H9 (cell line): ENCODE data around the gene ARHGAP40. TPM values are rescaled to one million over a fixed set of nuclear protein-coding genes. Genes with fewer than 3 reads are reported as not detected.

Experiments used
- DNase-seq: peaks from one replicate; pipeline ENCODE4 v3.0.0-alpha.2; 2017
- H2AFZ ChIP-seq: one replicate; pipeline ENCODE4 v1.6.1; 2013; ENCODE audit warnings: mild to moderate bottlenecking, low read length, control low read depth, moderate library complexity
- H2AK5ac ChIP-seq: 2 replicates; pipeline ENCODE4 v1.6.1; 2013; ENCODE audit warnings: low read length, control low read depth, mixed read lengths; ENCODE audit not compliant: insufficient read length
- H2BK120ac ChIP-seq: one replicate; pipeline ENCODE4 v1.6.1; 2013; ENCODE audit warnings: low read depth, mild to moderate bottlenecking, low read length, control low read depth, inconsistent platforms; ENCODE audit not compliant: poor library complexity, severe bottlenecking
- H2BK12ac ChIP-seq: 2 replicates; pipeline ENCODE4 v1.6.1; 2013; ENCODE audit warnings: low read length, control low read depth, mixed read lengths, low read depth; ENCODE audit not compliant: insufficient read length
- H2BK15ac ChIP-seq: 2 replicates; pipeline ENCODE4 v1.6.1; 2013; ENCODE audit warnings: low read depth, low read length, control low read depth
- H2BK20ac ChIP-seq: one replicate; pipeline ENCODE4 v1.6.1; 2013; ENCODE audit warnings: low read depth, mild to moderate bottlenecking, low read length, control low read depth, inconsistent platforms; ENCODE audit not compliant: poor library complexity, severe bottlenecking
- H2BK5ac ChIP-seq: 2 replicates; pipeline ENCODE4 v1.6.1; 2013; ENCODE audit warnings: low read length, control low read depth, mixed read lengths; ENCODE audit not compliant: insufficient read length
- H3K14ac ChIP-seq: 2 replicates; pipeline ENCODE4 v1.6.1; 2013; ENCODE audit warnings: low read length, control low read depth; ENCODE audit not compliant: insufficient read depth
- H3K18ac ChIP-seq: 2 replicates; pipeline ENCODE4 v1.6.1; 2013; ENCODE audit warnings: low read depth, mild to moderate bottlenecking, mixed read lengths, low read length, control low read depth; ENCODE audit not compliant: insufficient read length
- H3K23ac ChIP-seq: 2 replicates; pipeline ENCODE4 v1.6.1; 2013; ENCODE audit warnings: low read length, control low read depth, mixed read lengths, low read depth; ENCODE audit not compliant: insufficient read length
- H3K23me2 ChIP-seq: 2 replicates; pipeline ENCODE4 v1.6.1; 2013; ENCODE audit warnings: low read depth, mild to moderate bottlenecking, mixed read lengths, low read length, control low read depth; ENCODE audit not compliant: insufficient read length, poor library complexity, severe bottlenecking
- H3K27ac ChIP-seq: 2 replicates; pipeline ENCODE4 v1.5.1; 2013; ENCODE audit warnings: low read length, control low read depth, mixed read lengths, low read depth; ENCODE audit not compliant: insufficient read length
- H3K27me3 ChIP-seq: 2 replicates; pipeline ENCODE4 v1.6.1; 2013; ENCODE audit warnings: low read length, control low read depth, inconsistent platforms; ENCODE audit not compliant: insufficient read depth
- H3K4ac ChIP-seq: 2 replicates; pipeline ENCODE4 v1.6.1; 2013; ENCODE audit warnings: low read depth, mild to moderate bottlenecking, control low read depth, inconsistent platforms, low read length, moderate library complexity
- H3K4me1 ChIP-seq: 2 replicates; pipeline ENCODE4 v1.6.1; 2013; ENCODE audit warnings: low read length, control low read depth, inconsistent platforms; ENCODE audit not compliant: insufficient read depth
- H3K4me2 ChIP-seq: 2 replicates; pipeline ENCODE4 v1.6.1; 2013; ENCODE audit warnings: low read length, control low read depth, mixed read lengths; ENCODE audit not compliant: insufficient read length, insufficient read depth
- H3K56ac ChIP-seq: 2 replicates; pipeline ENCODE4 v1.6.1; 2013; ENCODE audit warnings: low read depth, mild to moderate bottlenecking, mixed read lengths, low read length, control low read depth; ENCODE audit not compliant: insufficient read length
- H3K79me1 ChIP-seq: 2 replicates; pipeline ENCODE4 v1.6.1; 2013; ENCODE audit warnings: low read depth, mild to moderate bottlenecking, moderate library complexity, low read length, control low read depth, inconsistent platforms; ENCODE audit not compliant: insufficient read depth, poor library complexity, severe bottlenecking
- H3K79me2 ChIP-seq: 2 replicates; pipeline ENCODE4 v1.6.1; 2013; ENCODE audit warnings: low read length, control low read depth, inconsistent platforms; ENCODE audit not compliant: insufficient read depth
- H3K9ac ChIP-seq: 2 replicates; pipeline ENCODE4 v1.6.1; 2013; ENCODE audit warnings: low read length, control low read depth, mixed read lengths; ENCODE audit not compliant: insufficient read length; ENCODE audit errors: extremely low read depth
- H3K9me3 ChIP-seq: one replicate; pipeline ENCODE4 v1.6.1; 2013; ENCODE audit warnings: low read depth, low read length, inconsistent platforms; ENCODE audit not compliant: control insufficient read depth
- H3T11ph ChIP-seq: one replicate; pipeline ENCODE4 v1.6.1; 2013; ENCODE audit warnings: mild to moderate bottlenecking, low read length, control low read depth, inconsistent platforms
- H4K20me1 ChIP-seq: one replicate; pipeline ENCODE4 v1.6.1; 2013; ENCODE audit not compliant: control insufficient read depth, insufficient read length, insufficient read depth
- H4K5ac ChIP-seq: 2 replicates; pipeline ENCODE4 v1.6.1; 2013; ENCODE audit warnings: low read depth, mild to moderate bottlenecking, mixed read lengths, low read length, control low read depth; ENCODE audit not compliant: insufficient read length
- H4K8ac ChIP-seq: replicated peaks from 2 replicates; pipeline ENCODE4 v1.6.1; 2013; ENCODE audit warnings: low read length, control low read depth, mixed read lengths, low read depth; ENCODE audit not compliant: insufficient read length
- H4K91ac ChIP-seq: 2 replicates; pipeline ENCODE4 v1.6.1; 2013; ENCODE audit warnings: low read depth, mild to moderate bottlenecking, moderate library complexity, mixed read lengths, low read length, control low read depth; ENCODE audit not compliant: insufficient read length
- H3K27ac Mint-ChIP-seq, 3 experiments: 2 replicates in 2 of 3; 3 replicates in 1 of 3; pipeline ENCODE4 v1.8.0; 2020 to 2021; ENCODE audit warnings: mixed read lengths in 3 of 3, mild to moderate bottlenecking in 1 of 3, moderate library complexity in 1 of 3
- H3K27me3 Mint-ChIP-seq: 2 replicates; pipeline ENCODE4 v1.8.0; 2021; ENCODE audit warnings: low read depth, mild to moderate bottlenecking, moderate library complexity, mixed read lengths
- H3K36me3 Mint-ChIP-seq, 3 experiments: 2 replicates in 2 of 3; 3 replicates in 1 of 3; pipeline ENCODE4 v1.8.0; 2020 to 2021; ENCODE audit warnings: low read depth in 3 of 3, mixed read lengths in 3 of 3; ENCODE audit not compliant: insufficient read depth in 1 of 3
- H3K4me1 Mint-ChIP-seq, 2 experiments: 2 replicates each; pipeline ENCODE4 v1.8.0; 2020; ENCODE audit warnings: mixed read lengths in 2 of 2
- H3K4me3 Mint-ChIP-seq, 2 experiments: 2 replicates in 1 of 2; 3 replicates in 1 of 2; pipeline ENCODE4 v1.8.0; 2020 to 2021; ENCODE audit warnings: mild to moderate bottlenecking in 2 of 2, mixed read lengths in 2 of 2, moderate library complexity in 1 of 2
- H3K9me3 Mint-ChIP-seq, 2 experiments: 2 replicates in 1 of 2; 3 replicates in 1 of 2; pipeline ENCODE4 v1.8.0; 2020; ENCODE audit warnings: mild to moderate bottlenecking in 2 of 2, mixed read lengths in 2 of 2, moderate library complexity in 1 of 2
- WGBS: extraction: QIAGEN DNeasy Blood & Tissue Kit; methylation state at CpG from one replicate; pipeline ENCODE4 v1.1.7; 2013; ENCODE audit warnings: missing lambda C conversion rate, low lambda C conversion rate, mixed read lengths; ENCODE audit not compliant: insufficient read length; ENCODE audit errors: extremely low coverage; 5-methylcytosine and 5-hydroxymethylcytosine counted together
- total RNA-seq: library from RNA; stranded (reverse); gene quantifications from 2 replicates; pipeline ENCODE4 v1.2.1, GENCODE V29; 2021
- TF ChIP-seq, protein P1 (sequence below): fragments of 200-600 bp; sonication (generic); conservative IDR thresholded peaks from 3 replicates; pipeline ENCODE4 v1.8.0; 2021; ENCODE audit warnings: antibody characterized with exemption, mild to moderate bottlenecking

The ARHGAP40 gene
- total RNA-seq, 1 experiment from 2014 or later: 0.17 TPM

DNA sequence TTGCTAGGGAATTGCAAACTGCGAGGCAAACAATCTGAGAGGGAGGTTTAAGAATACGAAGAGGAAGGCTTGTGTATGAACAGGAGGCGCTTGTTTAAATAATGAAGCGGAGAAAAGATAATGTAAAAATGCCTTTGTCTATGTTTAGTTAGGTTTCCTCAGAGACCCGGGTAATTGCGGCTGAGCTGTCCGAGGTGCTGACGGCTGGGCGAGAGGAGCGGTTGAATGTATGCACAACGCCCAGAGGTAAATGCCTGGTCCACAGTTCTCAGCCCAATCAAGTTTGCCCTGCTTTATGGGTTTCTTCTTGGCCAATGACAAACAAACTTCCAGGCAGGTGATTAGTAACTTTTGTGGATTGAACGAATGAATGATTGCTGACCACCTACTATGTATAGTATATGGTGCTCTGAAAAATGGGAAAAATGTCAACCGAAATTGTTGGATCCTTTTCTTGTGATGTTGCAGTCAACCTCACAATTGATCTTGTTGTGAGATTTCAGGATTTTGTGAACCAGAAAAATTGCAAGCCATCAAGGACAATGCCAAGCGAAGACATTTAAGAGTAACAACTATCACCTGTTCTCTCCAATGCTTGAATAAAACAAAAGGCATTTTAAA, 84.4 kb downstream of the ARHGAP40 start:
- H3K4me1 ChIP-seq: no peaks in the 10 kb centered on the region
- no peaks in the 10 kb centered on the region for H3K23me2 ChIP-seq
- no peak overlapping the region for H3K23ac ChIP-seq
- no peak overlapping the region for H3K18ac ChIP-seq
- Mint-ChIP-seq H3K27me3 (peaks cover 83% of the 10 kb centered on the region), H3K4me3 (no peak overlapping the region), H3K36me3 (no peaks in the 10 kb centered on the region), H3K9me3 (no peaks in the 10 kb centered on the region; a peak in 2 of 5 replicates), H3K4me1 (no peaks in the 10 kb centered on the region), H3K27ac (no peak overlapping the region)
- no peaks in the 10 kb centered on the region for H3K79me1 ChIP-seq
- TF ChIP-seq, protein P1, sequence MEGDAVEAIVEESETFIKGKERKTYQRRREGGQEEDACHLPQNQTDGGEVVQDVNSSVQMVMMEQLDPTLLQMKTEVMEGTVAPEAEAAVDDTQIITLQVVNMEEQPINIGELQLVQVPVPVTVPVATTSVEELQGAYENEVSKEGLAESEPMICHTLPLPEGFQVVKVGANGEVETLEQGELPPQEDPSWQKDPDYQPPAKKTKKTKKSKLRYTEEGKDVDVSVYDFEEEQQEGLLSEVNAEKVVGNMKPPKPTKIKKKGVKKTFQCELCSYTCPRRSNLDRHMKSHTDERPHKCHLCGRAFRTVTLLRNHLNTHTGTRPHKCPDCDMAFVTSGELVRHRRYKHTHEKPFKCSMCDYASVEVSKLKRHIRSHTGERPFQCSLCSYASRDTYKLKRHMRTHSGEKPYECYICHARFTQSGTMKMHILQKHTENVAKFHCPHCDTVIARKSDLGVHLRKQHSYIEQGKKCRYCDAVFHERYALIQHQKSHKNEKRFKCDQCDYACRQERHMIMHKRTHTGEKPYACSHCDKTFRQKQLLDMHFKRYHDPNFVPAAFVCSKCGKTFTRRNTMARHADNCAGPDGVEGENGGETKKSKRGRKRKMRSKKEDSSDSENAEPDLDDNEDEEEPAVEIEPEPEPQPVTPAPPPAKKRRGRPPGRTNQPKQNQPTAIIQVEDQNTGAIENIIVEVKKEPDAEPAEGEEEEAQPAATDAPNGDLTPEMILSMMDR: no peak
- no peak overlapping the region for H2AFZ ChIP-seq
- DNase-seq: peak; percentile 74
- H3K9me3 ChIP-seq: no peaks in the 10 kb centered on the region
- no peak overlapping the region for H3K4ac ChIP-seq
- H2AK5ac ChIP-seq: no peak overlapping the region
- WGBS: no CpG with 5 or more reads among the region's 14 CpGs
- H4K8ac ChIP-seq: no peak overlapping the region
- no peak overlapping the region for H2BK12ac ChIP-seq
- H2BK120ac ChIP-seq: no peak overlapping the region
- H3K14ac ChIP-seq: no peak overlapping the region
- no peak overlapping the region for H3K4me2 ChIP-seq
- H3K9ac ChIP-seq: no peak overlapping the region
- no peak overlapping the region for H4K91ac ChIP-seq
- no peak overlapping the region for H3K56ac ChIP-seq
- H2BK15ac ChIP-seq: no peak overlapping the region
- H3K27ac ChIP-seq: no peak overlapping the region
- H3K79me2 ChIP-seq: no peaks in the 10 kb centered on the region
- no peak overlapping the region for H3T11ph ChIP-seq
- no peak overlapping the region for H2BK20ac ChIP-seq
- H4K5ac ChIP-seq: no peak overlapping the region
- H2BK5ac ChIP-seq: no peak overlapping the region
- no peaks in the 10 kb centered on the region; the same call in 1 of the 2 replicates for H3K27me3 ChIP-seq
- no peaks in the 10 kb centered on the region for H4K20me1 ChIP-seq
